Activated CD4-positive, alpha-beta T cell treated with anti-CD3 and anti-CD28 coated beads for 1 hour (primary cell): ENCODE data around the gene GFM1.
"Not testable (repeated sequence)": the region's sequence is repeated elsewhere in the genome, so short reads cannot be mapped to it uniquely, and the experiment has no call there.

ENCODE experiments used
- DNase-seq: peaks from one replicate; pipeline ENCODE4 v3.0.0-alpha.2; 2020

GFM1 gene

GRCh38 chr3:158679547-158680000, 35.2 kb downstream of the GFM1 start:
- DNase-seq: no peak

DNA sequence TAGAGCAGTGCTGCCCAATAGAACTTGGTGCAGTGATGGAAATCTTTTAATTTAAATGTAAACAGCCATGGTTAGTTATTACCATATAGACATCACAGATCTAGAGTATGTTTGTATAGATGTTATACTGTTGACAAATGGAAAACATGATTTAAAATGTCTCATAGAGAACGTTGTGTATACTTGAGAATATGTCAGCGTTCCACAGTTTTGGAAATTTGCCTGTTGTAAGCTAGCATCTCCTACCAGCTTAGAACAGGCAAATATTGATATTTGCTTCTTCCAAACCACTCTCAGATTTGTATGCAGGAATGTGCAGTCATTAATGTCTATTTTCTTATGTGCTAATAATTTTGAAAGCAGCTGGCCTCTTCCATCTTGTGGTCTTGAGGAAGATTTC, 36.5 kb downstream of the GFM1 start:
- no peak for DNase-seq

GRCh38 chr3:158683230-158683962, 39.1 kb downstream of the GFM1 start:
- DNase-seq: no peak

GRCh38 chr3:158685159-158685558, 40.8 kb downstream of the GFM1 start:
- DNase-seq: no peak

DNA sequence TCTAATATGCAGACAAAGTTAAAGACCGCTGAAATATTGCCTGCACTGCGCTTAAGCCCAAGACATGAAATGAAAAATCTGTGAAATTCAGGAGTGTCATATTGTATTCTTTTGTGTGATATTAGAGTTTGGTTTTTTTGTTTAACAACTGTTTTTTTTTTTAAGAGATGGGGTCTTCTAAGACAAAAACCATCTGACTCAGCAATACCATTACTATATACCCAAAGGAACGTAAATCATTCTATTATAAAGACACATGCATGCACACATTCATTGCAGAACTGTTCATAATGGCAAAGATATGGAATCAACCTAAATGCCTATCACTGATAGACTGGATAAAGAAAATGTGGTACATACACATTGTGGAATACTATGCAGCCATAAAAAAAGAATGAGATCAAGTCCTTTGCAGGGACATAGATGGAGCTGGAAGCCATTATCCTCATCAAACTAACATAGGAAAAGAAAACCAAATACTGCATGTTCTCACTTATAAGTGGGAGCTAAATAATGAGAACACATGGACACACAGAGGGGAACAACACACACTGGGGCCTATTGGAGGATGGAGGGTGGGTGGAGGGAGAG, 49.6 kb downstream of the GFM1 start:
- DNase-seq: not testable (repeated sequence)

DNA sequence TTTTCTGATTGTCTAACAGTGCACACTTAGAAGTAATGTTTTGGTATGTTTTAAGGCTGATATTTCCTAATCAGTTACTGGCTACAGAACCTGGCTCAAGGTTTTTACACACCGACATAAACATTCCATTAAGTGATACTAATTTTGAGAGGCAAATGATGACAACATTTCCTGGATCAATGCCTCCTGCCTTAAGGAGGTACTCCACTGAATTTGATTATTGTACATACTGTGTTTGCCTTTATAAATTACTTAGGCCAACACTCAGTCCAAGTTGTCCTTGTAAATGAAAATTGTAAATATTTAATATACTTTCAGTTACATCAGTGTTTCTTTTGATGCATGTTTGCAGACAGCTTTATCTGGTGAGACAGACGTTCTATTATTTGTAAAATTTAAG, 52.3 kb downstream of the GFM1 start:
- DNase-seq: no peak

DNA sequence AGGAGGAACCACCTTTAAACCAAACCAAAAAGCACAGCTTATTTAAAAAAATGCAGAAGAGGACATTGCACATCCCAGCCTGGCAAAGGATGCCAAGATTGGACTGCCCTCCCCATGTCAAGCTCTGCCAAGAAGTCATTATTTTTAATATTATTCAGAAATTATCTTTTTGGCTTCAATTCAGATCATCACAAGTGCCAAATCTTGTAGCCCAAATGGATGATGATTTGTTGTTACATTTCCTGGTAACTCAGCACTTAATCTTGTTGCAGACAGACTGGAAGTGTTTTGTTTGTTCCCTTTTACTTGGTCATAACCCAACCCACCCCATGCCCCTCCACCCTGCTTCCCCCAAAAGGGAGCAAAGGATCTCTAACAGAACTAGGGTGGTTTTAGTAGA, 56.2 kb downstream of the GFM1 start:
- DNase-seq: no peak

GRCh38 chr3:158701420-158702065, 57.2 kb downstream of the GFM1 start:
- DNase-seq: no peak

DNA sequence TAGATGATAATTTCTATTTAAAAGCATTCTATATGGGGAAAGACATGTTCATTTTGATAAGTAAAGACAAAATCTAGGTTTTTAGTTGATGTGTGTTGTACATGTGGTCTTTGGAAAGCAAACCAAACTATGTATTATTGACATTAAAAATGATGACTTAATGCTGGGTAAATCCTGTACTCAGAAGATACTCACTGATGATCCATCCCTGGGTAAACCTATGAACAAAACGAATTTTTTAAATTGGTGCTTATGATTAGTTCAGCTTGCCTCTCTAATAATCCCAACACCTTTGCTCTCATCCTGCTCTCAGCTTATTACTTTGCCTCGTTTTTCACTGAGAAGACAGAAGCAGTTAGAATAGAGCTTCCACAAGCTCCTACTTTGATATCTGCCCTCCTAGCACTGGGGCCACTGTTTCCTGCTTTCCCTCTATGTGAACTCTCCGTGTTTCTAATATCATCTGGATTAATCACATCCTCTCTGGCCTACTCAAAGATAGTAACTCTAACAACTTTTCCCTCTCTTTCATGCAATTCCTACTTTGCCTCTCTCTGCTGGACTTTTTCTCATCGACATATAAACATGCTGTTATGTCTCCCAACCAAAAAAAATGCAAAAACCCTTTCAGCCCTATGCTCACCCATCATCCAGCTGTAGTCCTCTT, 58.6 kb downstream of the GFM1 start:
- no peak for DNase-seq

DNA sequence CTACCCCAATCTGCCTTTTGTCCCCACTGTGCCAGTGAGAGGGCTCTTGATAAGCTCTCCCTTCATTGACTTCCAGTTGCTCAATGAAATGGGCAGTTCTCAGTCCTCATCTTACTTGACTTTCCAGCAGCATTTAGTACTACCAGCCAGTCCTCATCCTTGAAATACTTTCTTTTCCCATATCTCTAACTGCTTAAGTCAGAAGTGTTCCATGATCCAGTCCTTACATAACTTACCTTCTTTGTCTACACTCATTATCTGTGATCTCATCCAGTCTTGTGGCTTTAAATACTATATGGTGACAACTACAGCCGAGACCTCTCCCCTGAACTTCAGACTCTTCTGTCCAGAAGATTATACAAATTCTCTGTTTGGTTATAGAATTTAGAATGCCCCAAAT, 59.2 kb downstream of the GFM1 start:
- no peak for DNase-seq

DNA sequence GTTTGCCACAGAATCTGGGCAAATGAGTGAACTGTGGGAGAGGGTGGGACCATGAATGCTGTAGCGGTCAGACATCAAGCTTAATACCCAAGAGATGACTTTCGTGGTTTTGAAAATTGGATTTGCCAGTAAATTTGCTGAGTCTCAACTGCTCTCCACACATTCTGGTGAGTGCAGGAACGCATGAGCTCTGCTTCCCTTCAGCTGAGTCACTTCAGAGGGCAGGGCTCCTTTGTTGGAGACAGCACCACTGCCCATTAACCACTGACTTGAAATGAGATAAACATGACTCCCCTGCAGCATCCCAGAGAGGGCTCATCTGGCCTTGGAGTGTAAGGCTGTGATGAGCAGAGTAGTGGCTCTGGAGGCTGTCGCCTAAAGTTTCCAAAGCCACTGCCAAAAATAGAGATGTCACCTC, 65.3 kb downstream of the GFM1 start:
- DNase-seq: no peak

DNA sequence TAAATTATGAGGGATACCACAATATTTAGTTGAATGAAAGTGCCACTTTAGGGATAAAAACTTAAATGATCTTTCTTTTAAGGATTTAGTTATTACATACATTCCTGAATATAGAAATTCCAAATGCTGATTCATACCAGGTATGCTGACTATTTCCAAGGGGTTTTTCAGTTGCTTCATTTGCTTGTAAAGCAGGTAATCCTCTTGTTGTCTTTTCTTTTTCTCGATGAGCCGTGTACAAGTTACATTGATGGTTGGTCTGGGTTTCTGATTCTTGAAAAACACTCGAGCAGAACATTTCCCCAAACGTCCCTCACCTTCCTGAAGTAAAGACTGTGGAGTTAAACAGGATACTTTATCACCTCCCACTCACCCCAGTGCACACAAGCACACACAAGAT, 66.3 kb downstream of the GFM1 start:
- DNase-seq: no peak

GRCh38 chr3:158711886-158712285, 67.6 kb downstream of the GFM1 start:
- no peak for DNase-seq

- no peak for DNase-seq
These were observed 68.1 kb downstream of the GFM1 start for GRCh38 chr3:158712443-158712842.

GRCh38 chr3:158713094-158713499, 68.8 kb downstream of the GFM1 start:
- DNase-seq: no peak

GRCh38 chr3:158717576-158717975, 73.2 kb downstream of the GFM1 start:
- DNase-seq: no peak

- DNase-seq: no peak
These were observed 74.3 kb downstream of the GFM1 start for GRCh38 chr3:158718490-158719170.

GRCh38 chr3:158722108-158722507, 77.8 kb downstream of the GFM1 start:
- no peak for DNase-seq

DNA sequence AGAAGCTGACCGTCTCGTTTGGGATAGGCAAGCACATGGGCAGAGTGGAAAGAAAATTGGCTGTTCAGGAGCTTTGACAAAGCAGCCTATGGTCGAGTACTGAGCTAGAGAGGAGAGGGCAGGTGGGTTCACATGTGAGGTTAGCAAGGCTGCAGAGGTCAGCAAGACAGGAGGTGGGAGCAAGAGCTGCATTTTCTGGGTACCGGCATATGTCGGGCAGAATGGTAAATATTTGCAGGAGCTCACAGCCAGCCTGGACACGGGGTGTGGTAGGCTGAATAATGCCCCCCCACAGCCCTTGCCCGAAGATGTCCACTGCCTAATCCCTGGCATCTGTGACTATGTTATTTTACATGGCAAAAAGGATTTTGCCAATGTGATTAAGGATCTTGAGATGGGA, 79.7 kb downstream of the GFM1 start:
- no peak for DNase-seq

DNA sequence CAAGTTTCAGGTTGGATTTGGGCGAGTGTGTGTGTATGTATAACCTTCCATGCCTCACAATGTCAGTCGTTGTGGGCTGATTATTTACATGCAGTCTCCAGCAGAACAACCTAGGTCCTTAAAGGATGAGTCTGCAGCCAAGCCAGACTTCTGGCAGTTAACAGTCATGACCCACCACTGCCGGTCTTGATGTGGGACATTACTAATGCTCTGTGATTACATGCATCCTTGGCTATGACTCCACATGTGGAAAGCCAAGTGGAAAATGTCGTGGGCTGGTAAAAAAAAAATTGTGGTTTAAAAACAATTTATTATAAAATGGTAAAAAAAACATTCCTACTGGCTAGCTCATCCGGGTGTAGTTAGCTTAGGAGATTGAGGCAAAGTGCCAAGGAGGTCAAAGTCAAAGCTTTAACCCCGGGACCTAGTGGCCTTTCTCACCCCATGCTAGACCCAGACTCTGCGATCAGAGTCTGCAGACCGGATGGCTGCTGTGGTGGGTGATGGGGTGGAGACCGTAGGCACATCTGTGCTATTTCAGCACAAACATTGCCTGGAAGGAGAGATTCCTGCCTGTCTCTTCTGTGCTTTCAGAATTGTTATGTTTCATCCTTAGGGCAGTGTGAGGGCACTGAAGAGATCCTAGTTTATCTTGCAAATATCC, 81.2 kb downstream of the GFM1 start:
- no peak for DNase-seq

GRCh38 chr3:158727206-158728060, 83.1 kb downstream of the GFM1 start:
- DNase-seq: no peak

- DNase-seq: no peak
These were observed 83.7 kb downstream of the GFM1 start for GRCh38 chr3:158728061-158728377.
